HG03378 (cell line): ENCODE measurements around the gene TSPAN18.

Experiments
- ATAC-seq: cut with Tn5 transposase; IDR thresholded peaks from one replicate; pipeline ENCODE4 v1.9.1; 2021; ENCODE audit warnings: mild to moderate bottlenecking, moderate library complexity; ENCODE audit not compliant: unreplicated experiment

TSPAN18 gene

DNA sequence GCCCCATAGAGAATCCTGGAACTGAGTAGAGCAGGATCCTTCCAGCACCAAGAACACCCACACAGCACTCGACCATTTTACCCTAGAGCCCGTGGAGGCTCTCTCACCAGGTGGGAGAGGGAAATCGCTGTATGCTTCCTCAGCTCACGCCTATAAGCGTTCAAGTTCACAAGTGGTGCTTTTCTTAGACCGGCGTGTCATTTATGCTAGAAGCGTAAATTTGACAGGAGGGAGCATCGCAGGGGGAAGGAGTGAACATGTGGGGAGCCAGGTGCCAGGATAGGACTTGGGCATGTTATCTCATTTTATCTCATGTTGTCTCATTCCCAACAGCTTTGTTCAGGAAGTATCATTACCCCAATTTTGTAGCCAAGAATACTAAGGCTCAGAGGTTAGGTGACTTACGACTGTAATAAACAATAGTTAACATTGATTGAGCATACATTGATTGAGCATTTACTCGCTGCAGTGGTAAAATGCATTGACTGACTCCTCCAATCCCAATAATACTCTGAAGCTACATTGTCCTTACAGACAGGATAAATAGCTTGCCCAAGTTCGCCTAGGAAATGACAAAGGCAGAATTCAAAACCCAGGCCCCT is 243.0 kb downstream of the TSPAN18 start:
- ATAC-seq: no peak

DNA sequence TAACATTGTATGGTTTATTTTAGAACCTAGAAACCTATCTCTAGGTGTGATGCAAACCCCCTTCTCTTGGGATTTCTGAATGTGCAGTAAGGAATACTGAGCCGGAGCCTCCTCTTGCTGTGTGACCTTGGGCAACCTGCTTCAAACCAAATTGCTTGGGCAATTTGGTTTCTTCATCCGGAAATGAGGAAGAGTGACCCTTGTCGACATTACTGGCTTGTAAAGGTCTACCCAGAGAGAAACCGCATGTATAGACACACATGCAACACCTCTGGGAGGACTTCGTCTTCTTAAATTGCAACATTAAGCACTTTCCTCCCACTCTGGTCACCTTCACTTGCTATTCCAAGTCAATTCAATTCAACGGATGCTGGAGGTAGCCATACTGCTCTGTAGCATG is 243.5 kb downstream of the TSPAN18 start:
- no peak for ATAC-seq

DNA sequence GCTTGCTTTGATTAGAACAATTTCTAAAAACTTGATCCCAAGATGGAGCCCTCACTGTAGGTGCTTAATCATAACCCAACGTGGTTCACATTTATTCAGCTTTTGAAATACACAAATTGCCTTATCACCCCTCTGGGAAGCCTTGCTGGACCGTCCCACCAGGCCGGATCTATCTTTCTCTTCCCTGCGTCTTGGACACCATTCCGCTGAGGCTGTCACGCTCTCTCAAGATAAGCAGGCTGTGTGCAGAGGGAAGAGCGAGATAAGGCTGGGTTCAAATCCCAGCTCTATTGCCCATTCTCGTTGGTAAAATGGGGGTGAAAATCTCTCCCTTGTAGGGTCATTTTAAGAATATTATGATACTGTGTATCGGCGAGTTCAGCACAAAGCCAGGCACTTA is 244.4 kb downstream of the TSPAN18 start:
- no peak for ATAC-seq

DNA sequence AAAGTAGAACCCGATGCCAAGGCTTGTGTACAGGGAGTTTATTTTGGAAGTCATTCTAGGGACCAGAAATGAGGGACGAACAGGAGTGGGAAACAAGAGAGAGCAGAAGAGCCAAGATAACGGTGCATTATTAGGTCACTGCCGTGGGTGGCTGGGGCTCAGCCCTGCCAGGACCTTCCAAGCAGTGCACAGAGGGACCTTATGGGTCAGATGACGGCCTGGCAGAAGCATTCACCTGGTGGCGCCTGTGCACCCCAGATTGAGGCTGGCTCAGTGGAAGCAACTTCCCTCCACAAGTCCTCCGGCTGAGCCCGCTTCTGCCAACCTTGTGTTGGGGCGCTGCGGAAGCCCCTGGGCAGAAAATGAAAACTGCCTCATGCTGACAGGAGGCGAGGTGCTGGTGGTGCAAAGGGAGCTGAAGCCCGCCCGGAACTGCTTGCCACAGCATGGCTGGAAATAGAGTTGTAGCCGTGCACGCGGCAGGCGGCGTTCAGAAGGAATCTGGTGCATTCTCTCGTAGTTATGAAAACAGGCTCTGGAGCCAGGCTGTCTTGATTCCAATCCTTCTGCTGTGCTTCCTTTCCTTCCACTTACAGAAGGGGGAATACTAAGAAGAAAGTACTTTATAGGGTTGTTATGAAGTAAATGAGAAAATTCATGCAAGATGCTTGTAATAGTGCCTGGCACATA is 246.1 kb downstream of the TSPAN18 start:
- ATAC-seq: no peak

DNA sequence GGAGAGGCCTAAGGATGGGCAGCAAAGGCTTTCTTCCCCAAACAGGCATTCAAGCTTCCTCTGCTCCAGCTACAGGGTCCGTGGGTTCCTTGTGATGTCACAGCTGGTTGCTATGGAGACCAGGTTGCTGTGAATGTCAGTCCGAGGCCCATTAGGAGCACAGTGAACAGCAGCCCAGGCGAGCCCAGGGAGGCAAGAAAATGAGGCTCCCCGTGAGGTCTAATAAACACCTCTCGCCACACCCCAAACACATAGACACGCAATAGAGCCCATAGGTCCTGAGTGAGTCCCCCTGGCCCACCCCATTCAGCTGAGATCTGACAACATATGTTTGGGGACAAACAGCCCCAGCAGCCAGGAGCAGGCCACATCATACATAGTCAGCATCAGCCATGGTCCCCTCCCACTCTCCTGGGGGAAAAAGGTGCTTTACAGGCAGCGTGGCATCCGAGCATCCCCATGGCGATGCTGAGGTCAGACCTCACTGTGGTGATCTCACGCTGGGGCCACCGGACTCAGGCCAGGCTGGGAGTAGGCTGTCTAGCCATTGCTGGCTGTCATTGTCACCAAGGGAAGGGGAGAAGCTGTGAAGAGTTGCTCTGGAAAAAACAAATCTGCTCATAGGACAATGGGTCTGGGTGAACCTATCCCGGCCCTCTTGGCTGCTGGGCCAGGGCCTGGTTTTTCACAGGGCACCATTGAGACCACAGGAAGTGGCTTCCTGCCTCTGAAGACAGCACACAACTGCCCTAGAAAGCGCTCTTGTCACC is 247.1 kb downstream of the TSPAN18 start:
- no peak for ATAC-seq

DNA sequence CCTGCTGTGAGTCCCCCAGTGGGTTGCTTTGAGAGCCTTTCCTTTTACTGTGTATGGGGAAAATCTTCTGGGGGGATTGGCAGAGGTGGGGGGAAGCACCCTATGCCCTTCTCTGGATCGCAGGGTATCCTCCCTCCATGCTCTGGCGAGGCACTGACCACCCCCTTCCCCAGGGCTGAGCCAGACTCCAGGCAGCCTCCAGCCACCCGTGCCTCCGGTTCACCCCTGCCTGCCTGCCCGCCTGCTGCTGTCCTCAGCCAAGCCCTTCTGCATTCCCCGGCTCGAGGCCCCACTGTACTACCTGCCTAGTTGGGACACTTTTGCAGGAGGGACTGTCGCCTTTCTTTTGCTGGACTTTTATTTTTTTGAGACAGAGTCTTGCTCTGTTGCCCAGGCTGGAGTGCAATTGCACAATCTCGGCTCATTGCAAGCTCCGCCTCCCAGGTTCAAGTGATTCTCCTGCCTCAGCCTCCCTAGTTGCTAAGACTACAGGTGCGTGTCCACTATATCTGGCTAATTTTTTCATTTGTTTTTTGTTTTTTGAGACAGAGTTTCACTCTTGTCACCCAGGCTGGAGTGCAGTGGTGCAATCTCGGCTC is 247.7 kb downstream of the TSPAN18 start:
- no peak for ATAC-seq

DNA sequence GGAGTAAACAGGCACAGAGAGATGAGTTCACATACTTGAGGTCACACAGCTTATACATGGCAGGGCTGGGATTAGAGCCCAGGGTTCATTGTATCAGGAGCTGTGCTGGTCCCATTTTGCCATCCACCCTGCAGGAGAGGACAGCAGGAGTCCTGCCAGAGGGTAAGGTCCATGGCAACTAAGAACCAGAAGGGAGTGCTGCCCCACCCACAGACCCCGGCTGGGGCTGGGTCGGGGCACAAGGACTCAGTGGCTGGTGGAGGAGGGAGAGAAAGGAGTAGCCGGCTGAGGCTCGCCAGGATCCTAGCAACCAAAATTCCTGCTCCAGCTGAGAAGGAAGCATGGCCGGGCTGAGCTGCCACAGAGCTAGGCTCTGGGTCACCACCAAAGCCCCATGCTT is 249.8 kb downstream of the TSPAN18 start:
- ATAC-seq: no peak

DNA sequence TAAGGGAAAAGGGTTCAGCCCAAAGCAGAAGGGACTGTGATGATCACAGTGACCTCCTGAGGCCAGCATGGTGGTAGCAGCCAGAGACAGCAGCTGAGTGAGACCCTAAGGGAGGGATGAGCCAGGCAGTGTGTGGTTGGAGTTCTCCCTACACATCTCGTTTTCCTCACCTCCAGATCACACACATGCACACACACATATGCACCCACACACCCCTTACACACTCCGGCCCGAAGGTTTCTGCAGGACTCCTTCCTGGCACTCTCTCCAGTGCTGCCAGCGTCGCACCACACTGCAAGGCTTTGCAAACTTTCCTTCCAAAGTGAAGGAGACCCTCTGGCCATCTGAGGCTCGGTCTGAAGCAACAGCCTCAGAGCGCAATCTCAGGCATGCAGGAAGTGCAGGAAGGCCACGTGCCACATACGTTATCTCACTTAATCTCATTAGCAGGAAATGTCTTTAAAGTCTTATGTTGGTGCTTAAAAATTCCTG is 250.8 kb downstream of the TSPAN18 start:
- ATAC-seq: no peak

DNA sequence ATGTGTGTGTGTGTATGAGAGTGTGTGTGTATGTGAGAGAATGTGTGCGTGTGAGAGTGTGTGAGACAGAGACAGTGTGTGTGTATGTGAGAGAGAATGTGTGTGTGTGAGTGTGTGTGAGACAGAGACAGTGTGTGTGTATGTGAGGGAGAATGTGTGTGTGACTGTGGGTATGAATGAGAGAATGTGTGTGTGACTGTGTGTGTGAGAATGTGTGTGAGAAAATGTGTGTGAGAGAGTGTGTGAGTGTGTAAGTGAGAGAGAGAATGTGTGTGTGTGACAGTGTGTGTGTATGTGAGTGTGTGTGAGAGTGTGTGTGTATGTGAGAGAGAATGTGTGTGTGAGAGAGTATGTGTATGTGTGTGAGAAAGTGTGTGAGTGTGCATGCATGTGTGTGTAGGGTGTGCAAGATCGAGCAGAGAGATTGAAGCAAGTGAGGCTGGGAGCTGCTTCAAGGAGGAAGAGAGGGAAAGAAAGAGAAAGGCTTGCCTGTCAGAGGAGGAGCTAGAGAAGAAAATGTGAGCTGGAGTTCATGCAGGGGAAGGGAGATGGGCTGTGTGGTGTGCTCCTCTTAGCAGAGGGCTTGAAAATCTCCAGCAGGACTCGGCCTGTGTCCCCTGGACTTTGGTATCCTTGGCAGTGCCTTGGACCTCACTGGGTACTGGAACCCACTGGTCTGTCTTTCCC is 251.7 kb downstream of the TSPAN18 start:
- ATAC-seq: no peak

DNA sequence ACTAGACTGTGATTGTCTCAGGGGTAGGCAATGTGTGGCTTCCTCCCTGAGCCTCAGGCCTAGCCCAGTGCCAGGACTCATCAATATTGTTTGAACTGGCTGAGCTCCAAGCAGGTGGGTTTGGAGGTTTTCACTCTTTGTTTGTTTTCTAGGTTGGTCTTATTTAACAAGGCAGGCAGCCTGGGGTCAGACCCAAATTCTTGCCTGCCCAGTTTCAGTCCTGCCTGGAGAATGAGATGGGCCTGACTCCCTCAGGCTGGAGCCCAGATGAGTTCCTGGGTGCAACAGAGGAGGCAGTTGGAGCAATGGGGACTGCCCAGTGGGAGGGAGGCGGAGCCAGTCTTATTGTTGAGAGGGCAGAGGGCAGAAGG is 252.2 kb downstream of the TSPAN18 start:
- no peak for ATAC-seq

DNA sequence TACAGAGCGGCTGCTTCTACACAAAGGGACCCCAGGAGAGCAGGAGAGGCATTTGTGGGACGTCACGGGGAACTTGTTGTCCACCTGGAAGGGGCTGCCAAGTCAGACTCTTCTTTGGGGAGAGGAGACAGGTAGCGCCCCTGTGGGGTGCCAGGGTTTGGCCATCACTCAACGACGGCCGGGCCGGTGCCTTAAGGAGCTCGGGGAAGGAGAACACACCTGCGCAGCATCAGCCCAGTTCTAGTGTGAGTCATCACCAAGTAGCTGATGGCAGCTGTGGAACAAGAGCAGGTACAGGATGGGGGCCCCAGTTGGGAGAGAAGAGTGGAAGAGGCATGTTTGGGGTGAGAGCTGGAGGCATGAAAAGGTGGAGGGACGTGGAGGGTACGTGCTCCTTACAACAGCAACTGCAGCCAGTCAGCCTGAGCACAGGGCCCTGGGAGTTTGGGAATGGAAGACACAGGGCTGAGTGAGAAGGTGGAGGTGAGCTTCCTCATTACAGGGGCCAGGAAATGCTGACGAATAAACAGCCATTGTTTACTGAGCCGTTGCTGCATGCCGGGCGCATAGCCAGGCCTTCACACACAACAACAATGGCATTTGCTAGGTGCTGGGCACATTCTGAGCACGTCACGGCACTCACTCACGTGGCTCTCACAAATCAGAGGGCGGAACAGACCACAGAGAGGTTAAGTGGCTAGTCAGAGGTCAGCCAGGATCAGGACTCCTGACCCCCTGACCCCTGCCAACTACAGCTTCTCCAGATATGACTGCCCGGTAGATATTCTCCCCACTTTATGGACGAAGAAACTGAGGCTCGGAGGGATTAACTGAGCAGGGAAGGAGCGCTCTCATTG is 253.0 kb downstream of the TSPAN18 start:
- ATAC-seq: no peak

DNA sequence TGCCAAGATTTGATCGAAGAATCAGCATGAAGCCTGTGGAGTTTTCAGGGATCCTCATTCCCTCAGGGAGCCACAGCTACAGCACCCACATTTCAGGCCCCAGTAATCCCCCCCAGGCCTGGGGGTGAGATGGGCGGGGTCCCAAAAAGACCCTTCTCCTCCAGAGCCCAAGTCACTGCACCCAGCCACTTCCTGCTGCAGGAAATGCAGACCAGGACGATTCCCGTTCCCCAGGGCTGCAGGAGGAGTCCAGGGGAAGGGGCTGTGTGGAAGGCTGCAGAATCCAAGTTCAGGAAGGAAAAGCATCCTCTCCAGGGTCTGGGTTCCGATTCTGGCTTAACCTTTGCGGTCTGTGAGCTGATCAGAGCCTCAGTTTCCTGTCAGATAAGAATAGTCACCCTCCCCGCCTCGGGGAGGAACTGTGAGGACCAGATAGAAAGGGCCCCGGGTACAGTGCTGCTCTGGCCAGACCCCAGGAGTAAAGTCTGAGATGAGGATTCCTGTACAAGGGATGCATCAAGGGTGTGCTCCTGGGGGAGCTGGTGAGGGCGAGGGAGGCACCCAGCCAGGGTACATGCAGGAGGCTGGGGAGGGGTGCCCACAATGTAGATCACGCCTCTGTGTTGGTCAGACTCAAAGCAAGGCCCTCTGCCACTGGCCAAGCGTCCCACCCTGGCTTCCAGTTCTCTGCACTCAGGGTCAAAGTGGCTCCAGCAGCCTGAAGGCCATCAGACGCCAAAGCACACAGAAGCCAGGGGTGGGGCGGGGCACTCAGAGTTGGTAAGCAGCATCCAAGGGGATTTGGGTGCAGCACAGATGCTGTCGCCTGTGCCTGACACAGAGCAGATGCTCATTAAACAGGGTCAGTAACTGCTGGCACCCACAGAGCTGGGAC is 254.0 kb downstream of the TSPAN18 start:
- ATAC-seq: no peak
